Liver (tissue), 3 donors: Measurements from ENCODE around the gene SLC4A5.

ENCODE experiments used
- CTCF ChIP-seq: fragments of 150-350 bp; IDR thresholded peaks from 2 replicates; pipeline ENCODE4 v1.5.1; 2017; ENCODE audit warnings: improper control_type of control experiment, low read depth, low read length; ENCODE audit not compliant: missing input control
- FOXA1 ChIP-seq: IDR thresholded peaks from 2 replicates; pipeline ENCODE4 v1.6.1; 2016; ENCODE audit warnings: antibody characterized with exemption
- GABPA ChIP-seq, 2 donors: IDR thresholded peaks in 1 of 2; conservative IDR thresholded peaks in 1 of 2; 2 replicates each; pipeline ENCODE4 v1.6.1; 2016; ENCODE audit warnings: antibody characterized with exemption in 2 of 2, mild to moderate bottlenecking in 1 of 2, moderate library complexity in 1 of 2
- JUND ChIP-seq, 2 donors: IDR thresholded peaks; 2 replicates each; pipeline ENCODE4 v1.6.1; 2016; ENCODE audit warnings: antibody characterized with exemption in 2 of 2
- MAX ChIP-seq: IDR thresholded peaks from 2 replicates; pipeline ENCODE4 v1.6.1; 2016; ENCODE audit warnings: antibody characterized with exemption
- RAD21 ChIP-seq, 2 donors: IDR thresholded peaks; 2 replicates each; pipeline ENCODE4 v1.6.1; 2016; ENCODE audit warnings: antibody characterized with exemption in 2 of 2, mild to moderate bottlenecking in 2 of 2
- REST ChIP-seq: IDR thresholded peaks from 2 replicates; pipeline ENCODE4 v1.6.1; 2016; ENCODE audit warnings: antibody characterized with exemption, mild to moderate bottlenecking
- TAF1 ChIP-seq: conservative IDR thresholded peaks from 2 replicates; pipeline ENCODE4 v1.6.1; 2016; ENCODE audit warnings: antibody characterized with exemption, mild to moderate bottlenecking
- YY1 ChIP-seq: IDR thresholded peaks from 2 replicates; pipeline ENCODE4 v1.6.1; 2016; ENCODE audit warnings: antibody characterized with exemption, mild to moderate bottlenecking
- ZBTB33 ChIP-seq: IDR thresholded peaks from 2 replicates; pipeline ENCODE4 v1.6.1; 2016; ENCODE audit warnings: antibody characterized with exemption
- donor health status: healthy.
- donor health status: healthy.

- TF ChIP-seq CTCF = no peak
- TF ChIP-seq RAD21 (IDR thresholded peaks at IDR 0.05) = no peak
- no peak for TF ChIP-seq TAF1
- TF ChIP-seq MAX = no peak
- TF ChIP-seq REST = no peak
- no peak for TF ChIP-seq FOXA1
- no peak for TF ChIP-seq JUND (IDR thresholded peaks at IDR 0.05)
- TF ChIP-seq GABPA (IDR thresholded peaks at IDR 0.05 in 1 of 2, conservative IDR thresholded peaks at IDR 0.05 in 1 of 2) = no peak
- no peak for TF ChIP-seq ZBTB33
- no peak for TF ChIP-seq YY1
These were observed 15.1 kb downstream of the SLC4A5 start for GRCh38 chr2:74328074-74328473.
